HEK293 (cell line): ENCODE results near the gene ANKRD65.

Source experiments
- CTCF ChIA-PET: fragments of 350-600 bp; formaldehyde crosslinking; extraction: SDS; loops from one replicate; lab custom pipeline; 2021; ENCODE audit warnings: antibody characterized with exemption; lab: Yijun Ruan, JAX
- POLR2A ChIA-PET: fragments of 300-600 bp; formaldehyde crosslinking; extraction: SDS; loops from one replicate; lab custom pipeline; 2020; ENCODE audit warnings: antibody characterized with exemption, inconsistent platforms; lab: Yijun Ruan, JAX
- H3K27ac ChIP-seq: fragments of 200-500 bp; sonication (Bioruptor generic); 2 replicates; pipeline ENCODE4 v1.5.1; 2014; ENCODE audit warnings: low read depth, low read length, control low read depth, inconsistent platforms; ENCODE audit errors: extremely low read depth
- H3K36me3 ChIP-seq, 2 experiments: fragments of 200-500 bp in 1 of 2; sonication (Bioruptor generic) in 1 of 2; 1 replicate in 1 of 2; 2 replicates in 1 of 2; pipeline ENCODE4 v1.5.1; 2014 to 2017; ENCODE audit warnings: inconsistent platforms in 2 of 2, low read length in 2 of 2; ENCODE audit not compliant: control insufficient read depth in 2 of 2, insufficient read depth in 1 of 2
- H3K4me1 ChIP-seq: fragments of 200-500 bp; sonication (Bioruptor generic); 2 replicates; pipeline ENCODE4 v1.5.1; 2014; ENCODE audit warnings: mild to moderate bottlenecking, low read length, inconsistent platforms; ENCODE audit not compliant: control insufficient read depth, insufficient read depth
- H3K4me3 ChIP-seq: 2 replicates; pipeline ENCODE4 v1.5.1; 2011; ENCODE audit warnings: low read depth, mild to moderate bottlenecking, control low read depth, low read length, moderate library complexity
- H3K9me3 ChIP-seq: fragments of 200-500 bp; sonication (Bioruptor generic); 2 replicates; pipeline ENCODE4 v1.5.1; 2014; ENCODE audit warnings: low read depth, low read length, inconsistent platforms; ENCODE audit not compliant: control insufficient read depth, insufficient read depth
- BCL11A ChIP-seq: fragments of 450-650 bp; formaldehyde crosslinking; IDR thresholded peaks from 2 replicates; pipeline ENCODE4 v1.5.1; 2016; ENCODE audit warnings: low read depth, missing biosample characterization, missing genetic modification characterization
- GLIS1 ChIP-seq: fragments of 450-650 bp; formaldehyde crosslinking; IDR thresholded peaks from 2 replicates; pipeline ENCODE4 v1.5.1; 2016; ENCODE audit warnings: missing biosample characterization, missing genetic modification characterization
- GLIS2 ChIP-seq: fragments of 450-650 bp; formaldehyde crosslinking; IDR thresholded peaks from 2 replicates; pipeline ENCODE4 v1.5.1; 2016; ENCODE audit warnings: missing biosample characterization, missing genetic modification characterization
- HIC1 ChIP-seq: fragments of 450-650 bp; formaldehyde crosslinking; IDR thresholded peaks from 2 replicates; pipeline ENCODE4 v1.5.1; 2016; ENCODE audit warnings: missing biosample characterization, missing genetic modification characterization
- KLF1 ChIP-seq: fragments of 450-650 bp; formaldehyde crosslinking; IDR thresholded peaks from 2 replicates; pipeline ENCODE4 v1.5.1; 2016; ENCODE audit warnings: missing biosample characterization, missing genetic modification characterization
- PATZ1 ChIP-seq: fragments of 450-650 bp; formaldehyde crosslinking; IDR thresholded peaks from 2 replicates; pipeline ENCODE4 v1.5.1; 2016; ENCODE audit warnings: missing biosample characterization, missing genetic modification characterization
- PRDM10 ChIP-seq: fragments of 450-650 bp; formaldehyde crosslinking; IDR thresholded peaks from 2 replicates; pipeline ENCODE4 v1.5.1; 2016; ENCODE audit warnings: missing biosample characterization, missing genetic modification characterization
- PRDM2 ChIP-seq: fragments of 450-650 bp; formaldehyde crosslinking; IDR thresholded peaks from 2 replicates; pipeline ENCODE4 v1.5.1; 2016; ENCODE audit warnings: missing biosample characterization, missing genetic modification characterization, borderline replicate concordance
- ZNF148 ChIP-seq: fragments of 450-650 bp; formaldehyde crosslinking; IDR thresholded peaks from 2 replicates; pipeline ENCODE4 v1.5.0; 2017; ENCODE audit warnings: missing biosample characterization, missing genetic modification characterization, borderline replicate concordance
- ZNF449 ChIP-seq: fragments of 450-650 bp; formaldehyde crosslinking; IDR thresholded peaks from 2 replicates; pipeline ENCODE4 v1.5.1; 2017; ENCODE audit warnings: missing biosample characterization, mild to moderate bottlenecking, missing genetic modification characterization, moderate library complexity
- ZSCAN5A ChIP-seq: fragments of 450-650 bp; formaldehyde crosslinking; IDR thresholded peaks from 2 replicates; pipeline ENCODE4 v1.5.1; 2016; ENCODE audit warnings: missing biosample characterization, missing genetic modification characterization

The ANKRD65 gene

GRCh38 chr1:1426496-1427105 lies 5.5 kb upstream of the ANKRD65 start:
- Histone ChIP-seq H3K4me3 (no peak overlapping the region), H3K27ac (no peak overlapping the region), H3K36me3 (no peaks in the 10 kb centered on the region), H3K9me3 (no peaks in the 10 kb centered on the region), H3K4me1 (no peaks in the 10 kb centered on the region)
- CTCF ChIA-PET: interaction anchor here (2.0 kb wide), 1 partner anchor 15 kb away, joined by 5 read pairs; no protein-coding TSS in a partner anchor
- POLR2A ChIA-PET: no interaction called here
- TF ChIP-seq HIC1 (tag by site-specific recombination): peak; percentile 70; the same call in 1 of the 2 replicates
- 0 out of 2 replicates have a peak, but pooled peaks have one; percentile 3 for TF ChIP-seq PATZ1
- TF ChIP-seq ZNF148 (tag by site-specific recombination): no peak
- TF ChIP-seq KLF1 (tag by site-specific recombination): no peak
- no peak for TF ChIP-seq ZSCAN5A
- TF ChIP-seq PRDM10: 0 out of 2 replicates have a peak, but pooled peaks have one; percentile 14
- no peak for TF ChIP-seq ZNF449 (tag by site-specific recombination)
- peak; percentile 25; the same call in 1 of the 2 replicates for TF ChIP-seq GLIS1 (tag by site-specific recombination)
- TF ChIP-seq BCL11A: no peak
- TF ChIP-seq PRDM2: no peak
- TF ChIP-seq GLIS2: 0 out of 2 replicates have a peak, but pooled peaks have one; percentile 35
